CD4-positive, alpha-beta memory T cell (primary cell): ENCODE data around the gene CCSER1. TPM values are rescaled to one million over a fixed set of nuclear protein-coding genes. Genes with fewer than 3 reads are reported as not detected.

ENCODE experiments used
- CTCF ChIA-PET: fragments of 350-600 bp; sonication (Branson Sonifier 250); formaldehyde crosslinking; loops from one replicate; lab custom pipeline; 2021; ENCODE audit warnings: inconsistent platforms; ENCODE audit not compliant: partially characterized antibody; lab: Charles Lee
- POLR2A ChIA-PET: fragments of 350-600 bp; sonication (Branson Sonifier 250); formaldehyde crosslinking; loops from one replicate; lab custom pipeline; 2021; ENCODE audit not compliant: partially characterized antibody; lab: Charles Lee
- DNase-seq, 5 donors: peaks; one replicate each; pipeline versions ENCODE4 v3.0.0 to v3.0.0-alpha.2; 2020 to 2022; ENCODE audit warnings: mixed read lengths in 1 of 5
- H3K27ac ChIP-seq: one replicate; pipeline ENCODE4 v1.7.0; 2013; ENCODE audit warnings: low read depth, low read length
- H3K27me3 ChIP-seq: 2 replicates; pipeline ENCODE4 v1.7.0; 2013; ENCODE audit warnings: mild to moderate bottlenecking, low read length, moderate library complexity; ENCODE audit not compliant: insufficient read depth
- H3K36me3 ChIP-seq: 2 replicates; pipeline ENCODE4 v1.7.0; 2013; ENCODE audit warnings: mild to moderate bottlenecking, low read length, moderate library complexity; ENCODE audit not compliant: insufficient read depth
- H3K4me1 ChIP-seq: 2 replicates; pipeline ENCODE4 v1.7.0; 2013; ENCODE audit warnings: mild to moderate bottlenecking, low read length, moderate library complexity; ENCODE audit not compliant: insufficient read depth
- H3K4me3 ChIP-seq, 2 donors: one replicate each; pipeline ENCODE4 v1.7.0; 2013; ENCODE audit warnings: low read length in 2 of 2, mild to moderate bottlenecking in 1 of 2
- H3K9me3 ChIP-seq, 2 donors: one replicate each; pipeline ENCODE4 v1.7.0; 2013; ENCODE audit warnings: low read length in 2 of 2, control low read depth in 1 of 2; ENCODE audit not compliant: control insufficient read depth in 1 of 2
- H3K27ac Mint-ChIP-seq, 7 donors: one replicate each; pipeline ENCODE4 v1.8.0; 2020 to 2021; ENCODE audit warnings: mixed read lengths in 7 of 7, mild to moderate bottlenecking in 6 of 7, inconsistent platforms in 3 of 7, moderate library complexity in 3 of 7
- H3K27me3 Mint-ChIP-seq, 2 donors: one replicate each; pipeline ENCODE4 v1.8.0; 2020 to 2021; ENCODE audit warnings: mixed read lengths in 2 of 2
- H3K36me3 Mint-ChIP-seq, 2 donors: one replicate each; pipeline ENCODE4 v1.8.0; 2020 to 2021; ENCODE audit warnings: mixed read lengths in 2 of 2, inconsistent platforms in 1 of 2, mild to moderate bottlenecking in 1 of 2
- H3K4me1 Mint-ChIP-seq, 4 donors: one replicate each; pipeline ENCODE4 v1.8.0; 2020 to 2021; ENCODE audit warnings: mixed read lengths in 4 of 4, mild to moderate bottlenecking in 1 of 4
- H3K4me3 Mint-ChIP-seq, 8 donors: one replicate each; pipeline ENCODE4 v1.8.0; 2020 to 2021; ENCODE audit warnings: mixed read lengths in 8 of 8, mild to moderate bottlenecking in 7 of 8, moderate library complexity in 6 of 8, inconsistent platforms in 3 of 8
- H3K9me3 Mint-ChIP-seq, 8 donors: one replicate each; pipeline ENCODE4 v1.8.0; 2020 to 2021; ENCODE audit warnings: mixed read lengths in 8 of 8, mild to moderate bottlenecking in 5 of 8, inconsistent platforms in 3 of 8, moderate library complexity in 1 of 8
- intact Hi-C: fragments of 100-400 bp; cut with micrococcal nuclease; formaldehyde crosslinking; loops from one replicate; pipeline ENCODE4 v1.15.1; 2023
- polyA plus RNA-seq, 2 donors: library from polyadenylated mRNA; unstranded; fragments of 300-500 nt; fragmentation: Illumina TruSeq; gene quantifications; one replicate each; pipeline ENCODE4 v1.2.3, GENCODE V29; 2021
- total RNA-seq, 2 experiments: library from RNA; stranded (reverse); gene quantifications; one replicate each; pipeline ENCODE4 v1.2.3, GENCODE V29; 2021

CCSER1 gene
- total and polyA plus RNA-seq, 4 experiments from 2014 or later: 0.47 to 2.0 (median 1.7) TPM; not detected in 1

- DNase-seq: no peak
- Histone ChIP-seq H3K27ac (no peak overlapping the region), H3K9me3 (no peaks in the 10 kb centered on the region), H3K36me3 (no peaks in the 10 kb centered on the region), H3K4me1 (no peaks in the 10 kb centered on the region), H3K27me3 (no peaks in the 10 kb centered on the region), H3K4me3 (no peak overlapping the region)
- Mint-ChIP-seq H3K4me1 (no peaks in the 10 kb centered on the region), H3K27ac (no peak overlapping the region), H3K9me3 (peaks cover 0 to 2% (median 0%) of the 10 kb centered on the region in 8 donors), H3K36me3 (peaks cover 0 to 2% of the 10 kb centered on the region in 2 donors), H3K27me3 (no peaks in the 10 kb centered on the region), H3K4me3 (no peak overlapping the region)
- intact Hi-C loops: no loop called here
- ChIA-PET POLR2A (no interaction called here), CTCF (no interaction called here)
Measured at GRCh38 chr4:90624781-90625180, 497.6 kb downstream of the CCSER1 start.

GRCh38 chr4:90641861-90642599 lies 514.8 kb downstream of the CCSER1 start:
- intact Hi-C loops: no loop called here
- H3K27ac ChIP-seq: no peak overlapping the region
- Mint-ChIP-seq H3K4me3 (no peak overlapping the region), H3K4me1 (no peaks in the 10 kb centered on the region), H3K9me3 (peaks cover 0 to 7% (median 4%) of the 10 kb centered on the region in 8 donors), H3K27ac (no peak overlapping the region), H3K27me3 (no peaks in the 10 kb centered on the region), H3K36me3 (no peaks in the 10 kb centered on the region)
- CTCF ChIA-PET: no interaction called here
- H3K4me3 ChIP-seq: no peak overlapping the region
- DNase-seq: no peak
- H3K36me3 ChIP-seq: no peaks in the 10 kb centered on the region
- no peaks in the 10 kb centered on the region for H3K27me3 ChIP-seq
- POLR2A ChIA-PET: no interaction called here
- H3K9me3 ChIP-seq: no peaks in the 10 kb centered on the region
- H3K4me1 ChIP-seq: no peaks in the 10 kb centered on the region

- Histone ChIP-seq H3K27ac (no peak overlapping the region), H3K4me3 (no peak overlapping the region), H3K27me3 (no peaks in the 10 kb centered on the region), H3K9me3 (no peaks in the 10 kb centered on the region), H3K4me1 (no peaks in the 10 kb centered on the region), H3K36me3 (no peaks in the 10 kb centered on the region)
- POLR2A ChIA-PET: no interaction called here
- Mint-ChIP-seq H3K36me3 (no peaks in the 10 kb centered on the region), H3K9me3 (peaks cover 0 to 10% (median 4%) of the 10 kb centered on the region in 8 donors), H3K27ac (no peak overlapping the region), H3K4me3 (no peak overlapping the region), H3K27me3 (no peaks in the 10 kb centered on the region), H3K4me1 (no peaks in the 10 kb centered on the region)
- intact Hi-C loops: no loop called here
- CTCF ChIA-PET: no interaction called here
- no peak for DNase-seq
Measured at GRCh38 chr4:90643156-90643555, 516.0 kb downstream of the CCSER1 start.

- no peak for DNase-seq
- intact Hi-C loops: no loop called here
- Histone ChIP-seq H3K4me1 (no peaks in the 10 kb centered on the region), H3K36me3 (no peaks in the 10 kb centered on the region), H3K27ac (no peak overlapping the region), H3K4me3 (no peak overlapping the region), H3K9me3 (no peaks in the 10 kb centered on the region), H3K27me3 (no peaks in the 10 kb centered on the region)
- no peaks in the 10 kb centered on the region for H3K36me3 Mint-ChIP-seq
- H3K4me3 Mint-ChIP-seq: no peak overlapping the region
- H3K4me1 Mint-ChIP-seq: no peaks in the 10 kb centered on the region
- ChIA-PET POLR2A (no interaction called here), CTCF (no interaction called here)
- no peaks in the 10 kb centered on the region for H3K27me3 Mint-ChIP-seq
- H3K9me3 Mint-ChIP-seq: peaks cover 0 to 15% (median 7%) of the 10 kb centered on the region in 8 donors
- no peak overlapping the region for H3K27ac Mint-ChIP-seq
Measured at GRCh38 chr4:90648311-90648710, 521.1 kb downstream of the CCSER1 start.

GRCh38 chr4:90648791-90649190 lies 521.6 kb downstream of the CCSER1 start:
- no peaks in the 10 kb centered on the region for H3K27me3 ChIP-seq
- no peak overlapping the region for H3K4me3 Mint-ChIP-seq

GRCh38 chr4:90660672-90661071 lies 533.5 kb downstream of the CCSER1 start:
- H3K4me1 ChIP-seq: no peaks in the 10 kb centered on the region
- Mint-ChIP-seq H3K27me3 (no peaks in the 10 kb centered on the region), H3K9me3 (peaks cover 0 to 7% (median 3%) of the 10 kb centered on the region in 8 donors), H3K4me3 (no peak overlapping the region), H3K4me1 (no peaks in the 10 kb centered on the region), H3K36me3 (no peaks in the 10 kb centered on the region), H3K27ac (no peak overlapping the region)
- no peaks in the 10 kb centered on the region for H3K36me3 ChIP-seq
- H3K27ac ChIP-seq: no peak overlapping the region
- H3K9me3 ChIP-seq: no peaks in the 10 kb centered on the region
- no peaks in the 10 kb centered on the region for H3K27me3 ChIP-seq
- intact Hi-C loops: no loop called here
- CTCF ChIA-PET: no interaction called here
- POLR2A ChIA-PET: no interaction called here
- no peak for DNase-seq
- H3K4me3 ChIP-seq: no peak overlapping the region

More at GRCh38 chr4:90648791-90649190, 521.6 kb downstream of the CCSER1 start:
- ChIA-PET POLR2A (no interaction called here), CTCF (no interaction called here)
- Histone ChIP-seq H3K27ac (no peak overlapping the region), H3K36me3 (no peaks in the 10 kb centered on the region), H3K4me3 (no peak overlapping the region), H3K4me1 (no peaks in the 10 kb centered on the region), H3K9me3 (no peaks in the 10 kb centered on the region)
- Mint-ChIP-seq H3K36me3 (no peaks in the 10 kb centered on the region), H3K4me1 (no peaks in the 10 kb centered on the region), H3K27me3 (no peaks in the 10 kb centered on the region), H3K27ac (no peak overlapping the region), H3K9me3 (peaks cover 0 to 15% (median 7%) of the 10 kb centered on the region in 8 donors)
- intact Hi-C loops: no loop called here
- DNase-seq: no peak

- Histone ChIP-seq H3K4me1 (no peaks in the 10 kb centered on the region), H3K36me3 (no peaks in the 10 kb centered on the region), H3K9me3 (no peaks in the 10 kb centered on the region), H3K27ac (no peak overlapping the region), H3K27me3 (no peaks in the 10 kb centered on the region), H3K4me3 (no peak overlapping the region)
- POLR2A ChIA-PET: no interaction called here
- Mint-ChIP-seq H3K9me3 (peaks cover 0 to 9% (median 2%) of the 10 kb centered on the region in 8 donors), H3K4me3 (no peak overlapping the region), H3K27me3 (no peaks in the 10 kb centered on the region), H3K4me1 (no peaks in the 10 kb centered on the region), H3K36me3 (no peaks in the 10 kb centered on the region), H3K27ac (no peak overlapping the region)
- DNase-seq: no peak
- intact Hi-C loops: no loop called here
- CTCF ChIA-PET: no interaction called here
Measured at GRCh38 chr4:90670183-90670582, 543.0 kb downstream of the CCSER1 start.
